ENCODE results near the gene RAP2A.

Gene RAP2A

GRCh38 chr13:97433727-97434396, at the start of gene RAP2A:
TSS of gene RAP2A (plus strand) at chr13:97434169. CDS start at chr13:97434471, 302 bp downstream.
- in situ Hi-C loops (cut with HindIII; ENCODE audit: low sequenced_read_pairs) = loop anchor here (5.0 kb wide), 2 partner anchors 82 to 212 kb away; partner anchors contain the start of gene MBNL2

GRCh38 chr13:97384371-97384770, 49.6 kb upstream of the RAP2A start:
- in situ Hi-C loops (cut with HindIII; ENCODE audit: low sequenced_read_pairs) = no loop called here

GRCh38 chr13:97385146-97385545, 48.8 kb upstream of the RAP2A start:
- in situ Hi-C loops (cut with HindIII; ENCODE audit: low sequenced_read_pairs) = no loop called here

GRCh38 chr13:97385854-97386253, 48.1 kb upstream of the RAP2A start:
- in situ Hi-C loops (cut with HindIII; ENCODE audit: low sequenced_read_pairs) = no loop called here

- in situ Hi-C loops (cut with HindIII; ENCODE audit: low sequenced_read_pairs) = no loop called here
These were observed 47.0 kb upstream of the RAP2A start for GRCh38 chr13:97386801-97387484.

- in situ Hi-C loops (cut with HindIII; ENCODE audit: low sequenced_read_pairs) = no loop called here
These were observed 46.5 kb upstream of the RAP2A start for GRCh38 chr13:97387485-97387839.

GRCh38 chr13:97387890-97388289, 46.1 kb upstream of the RAP2A start:
- in situ Hi-C loops (cut with HindIII; ENCODE audit: low sequenced_read_pairs) = no loop called here

GRCh38 chr13:97388373-97388772, 45.6 kb upstream of the RAP2A start:
- in situ Hi-C loops (cut with HindIII; ENCODE audit: low sequenced_read_pairs) = no loop called here

- in situ Hi-C loops (cut with HindIII; ENCODE audit: low sequenced_read_pairs) = no loop called here
These were observed 42.9 kb upstream of the RAP2A start for GRCh38 chr13:97390941-97391600.

GRCh38 chr13:97392020-97392419, 41.9 kb upstream of the RAP2A start:
- in situ Hi-C loops (cut with HindIII; ENCODE audit: low sequenced_read_pairs) = no loop called here

GRCh38 chr13:97394542-97394941, 39.4 kb upstream of the RAP2A start:
- in situ Hi-C loops (cut with HindIII; ENCODE audit: low sequenced_read_pairs) = no loop called here

GRCh38 chr13:97395447-97396136, 38.4 kb upstream of the RAP2A start:
- in situ Hi-C loops (cut with HindIII; ENCODE audit: low sequenced_read_pairs) = no loop called here

- in situ Hi-C loops (cut with HindIII; ENCODE audit: low sequenced_read_pairs) = no loop called here
These were observed 36.7 kb upstream of the RAP2A start for GRCh38 chr13:97397267-97397666.

GRCh38 chr13:97401421-97401820, 32.5 kb upstream of the RAP2A start:
- in situ Hi-C loops (cut with HindIII; ENCODE audit: low sequenced_read_pairs) = no loop called here

- in situ Hi-C loops (cut with HindIII; ENCODE audit: low sequenced_read_pairs) = no loop called here
These were observed 29.8 kb upstream of the RAP2A start for GRCh38 chr13:97403893-97404750.

GRCh38 chr13:97407540-97407939, 26.4 kb upstream of the RAP2A start:
- in situ Hi-C loops (cut with HindIII; ENCODE audit: low sequenced_read_pairs) = no loop called here

GRCh38 chr13:97408938-97409337, 25.0 kb upstream of the RAP2A start:
- in situ Hi-C loops (cut with HindIII; ENCODE audit: low sequenced_read_pairs) = no loop called here

GRCh38 chr13:97411984-97412383, 22.0 kb upstream of the RAP2A start:
- in situ Hi-C loops (cut with HindIII; ENCODE audit: low sequenced_read_pairs) = no loop called here

GRCh38 chr13:97413694-97414093, 20.3 kb upstream of the RAP2A start:
- in situ Hi-C loops (cut with HindIII; ENCODE audit: low sequenced_read_pairs) = no loop called here

- in situ Hi-C loops (cut with HindIII; ENCODE audit: low sequenced_read_pairs) = no loop called here
These were observed 19.6 kb upstream of the RAP2A start for GRCh38 chr13:97414392-97414791.

- in situ Hi-C loops (cut with HindIII; ENCODE audit: low sequenced_read_pairs) = no loop called here
These were observed 16.3 kb upstream of the RAP2A start for GRCh38 chr13:97417698-97418097.

All from endothelial cell of hepatic sinusoid (primary cell).